WI38 (cell line): ENCODE measurements around the gene FAS.

Experiments used
- H3K4me3 ChIP-seq: 2 replicates; pipeline ENCODE4 v1.5.1; 2011; ENCODE audit warnings: low read depth, mild to moderate bottlenecking, control low read depth, low read length
- CTCF ChIP-seq: IDR thresholded peaks from 2 replicates; pipeline ENCODE4 v1.5.1; 2012; ENCODE audit warnings: low read depth, mild to moderate bottlenecking, control low read depth, low read length

Gene FAS

GRCh38 chr10:88990384-88991160, at the start of gene FAS:
TSS of gene FAS (plus strand) at chr10:88990798. CDS start at chr10:88990877, 79 bp downstream.
- peak within 1 kb of the TSS; percentile 91 for H3K4me3 ChIP-seq
- TF ChIP-seq CTCF = no peak

DNA sequence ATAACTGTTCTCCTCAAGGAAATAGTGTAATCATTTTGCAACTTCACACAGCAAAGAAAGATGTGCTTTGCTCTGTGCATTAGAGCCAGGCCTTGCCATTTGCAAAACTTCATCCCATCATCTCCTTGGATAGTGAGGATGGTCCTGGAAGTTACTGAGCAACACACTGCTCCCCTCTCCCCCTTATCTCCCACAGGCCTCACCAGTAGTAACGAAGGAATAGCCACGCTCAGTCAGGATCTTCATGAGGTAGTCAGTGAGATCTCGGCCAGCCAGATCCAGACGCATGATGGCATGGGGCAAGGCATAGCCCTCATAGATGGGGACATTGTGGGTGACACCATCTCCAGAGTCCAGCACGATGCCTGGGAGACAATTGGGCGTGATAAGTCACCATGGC, 49.6 kb upstream of the FAS start:
- no peak for TF ChIP-seq CTCF
- no peak overlapping the region for H3K4me3 ChIP-seq

- H3K4me3 ChIP-seq = no peak overlapping the region
- TF ChIP-seq CTCF = no peak
Observed at GRCh38 chr10:88943778-88944177, 46.8 kb upstream of the FAS start.

- no peak for TF ChIP-seq CTCF
Observed at GRCh38 chr10:88944813-88945212, 45.8 kb upstream of the FAS start.

DNA sequence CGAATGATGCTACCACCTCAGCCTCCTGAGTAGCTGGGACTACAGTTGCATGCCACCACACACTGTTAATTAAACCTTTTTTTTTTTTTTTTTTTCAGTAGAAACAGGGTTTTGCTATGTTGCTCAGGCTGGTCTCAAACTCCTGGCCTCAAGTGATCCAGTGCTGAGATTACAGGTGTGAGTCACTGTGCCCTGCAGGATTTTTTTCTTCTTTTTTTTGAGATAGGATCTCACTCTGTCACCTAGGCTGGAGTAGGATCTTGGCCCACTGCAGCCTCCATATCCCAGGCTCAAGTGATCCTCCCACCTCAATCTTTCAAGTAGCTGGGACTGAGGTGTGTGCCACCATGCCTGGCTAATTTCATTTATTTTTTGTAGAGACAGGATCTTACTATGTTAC, 44.4 kb upstream of the FAS start:
- TF ChIP-seq CTCF = no peak
- no peak overlapping the region for H3K4me3 ChIP-seq

More at GRCh38 chr10:88944813-88945212, 45.8 kb upstream of the FAS start:
- H3K4me3 ChIP-seq = no peak overlapping the region

- H3K4me3 ChIP-seq = no peak overlapping the region
- TF ChIP-seq CTCF = no peak
Observed at GRCh38 chr10:88946965-88947590, 43.5 kb upstream of the FAS start.

- no peak overlapping the region for H3K4me3 ChIP-seq
- TF ChIP-seq CTCF = no peak
Observed at GRCh38 chr10:88949051-88949450, 41.5 kb upstream of the FAS start.
